GM12874 (cell line): ENCODE results near the gene TMEM52B.

Experiments used
- CTCF ChIP-seq: IDR thresholded peaks from 2 replicates; pipeline ENCODE4 v1.5.1; 2011; ENCODE audit warnings: low read depth, mild to moderate bottlenecking, control low read depth, low read length, moderate library complexity; ENCODE audit not compliant: insufficient read depth

TMEM52B gene

GRCh38 chr12:10142976-10143589 lies 35.7 kb upstream of the TMEM52B start:
- TF ChIP-seq CTCF, result no peak

- TF ChIP-seq CTCF, result no peak
Measured at GRCh38 chr12:10147714-10148403, 31.0 kb upstream of the TMEM52B start.

DNA sequence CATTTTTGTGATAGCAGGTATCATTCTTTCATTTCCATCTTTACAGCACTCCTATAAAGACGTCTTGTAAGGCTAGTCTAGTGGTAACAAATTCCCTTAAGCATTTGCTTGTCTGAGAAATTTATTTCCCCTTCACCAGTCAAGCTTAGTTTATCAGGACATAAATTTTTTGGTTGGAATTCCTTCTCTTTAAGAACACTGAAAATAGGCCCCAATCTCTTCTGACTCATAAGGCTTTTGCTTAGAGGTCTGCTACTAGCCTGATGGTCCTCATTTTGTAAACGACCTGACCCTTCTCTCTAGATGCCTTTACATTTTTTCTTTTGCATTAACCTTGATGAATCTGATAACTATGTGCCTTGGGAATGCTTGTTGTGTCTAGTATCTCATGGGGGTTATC lies 27.2 kb upstream of the TMEM52B start:
- no peak for TF ChIP-seq CTCF

DNA sequence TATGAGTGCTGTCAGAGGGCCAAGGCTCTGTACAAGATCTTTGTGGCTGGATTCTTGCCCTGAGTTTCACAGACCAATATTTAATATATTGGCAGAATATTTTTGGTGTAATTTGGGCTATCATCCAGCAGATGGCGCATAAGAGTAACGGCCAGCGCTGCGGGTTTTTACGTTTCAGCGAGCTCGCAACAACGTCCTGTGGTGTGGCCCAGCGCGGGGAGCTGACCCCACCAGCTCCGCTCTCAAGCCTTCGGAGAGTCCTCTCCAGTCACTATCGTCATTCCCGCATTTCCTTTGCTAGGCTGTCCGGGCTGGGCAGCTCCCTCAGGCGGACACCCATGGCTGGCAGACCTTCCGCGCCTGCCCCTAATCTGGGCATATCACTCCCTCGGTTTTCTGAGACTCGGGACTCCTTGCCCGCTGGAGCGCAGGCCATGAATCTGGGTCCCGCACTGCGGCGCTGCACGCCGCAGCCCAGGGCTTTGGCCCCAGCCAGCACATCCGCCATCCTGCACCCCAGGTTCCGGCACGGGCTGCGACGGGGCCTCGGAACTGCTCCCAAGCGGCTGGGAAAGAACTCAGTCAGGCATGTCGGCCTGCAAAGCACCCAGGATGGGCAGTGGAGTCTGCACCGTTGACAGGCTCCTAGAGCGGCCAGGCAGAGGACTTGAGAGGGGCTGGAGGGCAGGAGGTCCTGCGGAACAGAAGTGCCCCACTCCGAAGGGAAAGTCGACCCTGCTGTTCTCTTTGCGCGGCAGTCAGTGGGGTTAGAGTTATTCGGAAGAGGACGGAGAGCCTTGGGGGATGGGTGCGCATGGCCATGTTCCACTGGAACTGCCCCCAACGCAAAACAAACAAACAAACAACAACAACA lies 25.3 kb upstream of the TMEM52B start:
- peak; percentile 74 for TF ChIP-seq CTCF

GRCh38 chr12:10154145-10154496 lies 24.7 kb upstream of the TMEM52B start:
- no peak for TF ChIP-seq CTCF

- TF ChIP-seq CTCF, result no peak
Measured at GRCh38 chr12:10155966-10156365, 22.9 kb upstream of the TMEM52B start.

DNA sequence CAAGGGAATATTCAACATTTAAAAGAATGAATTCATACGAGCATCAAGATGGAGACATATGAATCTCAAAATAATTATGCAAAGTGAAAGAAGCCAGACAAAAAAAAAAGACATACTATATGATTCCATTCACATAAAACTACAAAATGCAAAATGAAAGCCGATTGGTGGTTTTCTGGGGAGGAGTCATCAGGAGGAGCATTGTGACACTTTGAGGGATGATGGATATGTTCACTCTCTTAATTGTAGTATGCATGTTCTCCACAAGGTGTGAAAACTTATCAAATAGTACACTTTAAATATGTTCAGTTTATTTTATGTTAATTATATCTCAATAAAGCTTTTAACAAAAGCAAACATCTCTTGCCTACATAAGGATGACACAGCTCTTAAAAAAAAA lies 20.4 kb upstream of the TMEM52B start:
- no peak for TF ChIP-seq CTCF
